Right atrium auricular region (tissue), 2 donors: Measurements from ENCODE around the gene GPR15LG. TPM values are rescaled to one million over a fixed set of nuclear protein-coding genes. Genes with fewer than 3 reads are reported as not detected.

Experiments
- DNase-seq: peaks from one replicate; pipeline ENCODE4 v3.0.0-alpha.2; 2019; ENCODE audit warnings: low spot score
- H3K27ac ChIP-seq, 2 donors: fragments of 200-600 bp; sonication (generic); 1 replicate in 1 of 2; 2 replicates in 1 of 2; pipeline ENCODE4 v1.5.1; 2016 to 2019
- H3K27me3 ChIP-seq, 2 donors: fragments of 200-600 bp; sonication (generic); one replicate each; pipeline versions ENCODE4 v1.5.1 to v1.6.0; 2017 to 2019
- H3K36me3 ChIP-seq: fragments of 200-600 bp; sonication (generic); one replicate; pipeline ENCODE4 v1.5.1; 2016
- H3K4me1 ChIP-seq, 2 donors: fragments of 200-600 bp; sonication (generic); one replicate each; pipeline versions ENCODE4 v1.5.1 to v1.6.0; 2017 to 2019
- H3K4me3 ChIP-seq, 2 donors: fragments of 200-600 bp; sonication (generic); 1 replicate in 1 of 2; 2 replicates in 1 of 2; pipeline ENCODE4 v1.5.1; 2017 to 2019; ENCODE audit warnings: mild to moderate bottlenecking in 1 of 2, moderate library complexity in 1 of 2
- H3K9me3 ChIP-seq, 2 donors: fragments of 200-600 bp; sonication (generic); one replicate each; pipeline ENCODE4 v1.5.1; 2019
- CTCF ChIP-seq, 2 donors: fragments of 200-600 bp; sonication (generic); IDR thresholded peaks; one replicate each; pipeline ENCODE4 v1.5.1; 2019; ENCODE audit warnings: antibody characterized with exemption in 2 of 2
- total RNA-seq, 2 donors: library from RNA; depleted of rRNA; stranded (reverse); fragments of >200 nt; gene quantifications; one replicate each; pipeline ENCODE4 v1.1.0, GENCODE V29; 2016

GPR15LG gene
- total RNA-seq, 2 donors from 2014 or later: not detected

GRCh38 chr10:84152769-84153168 lies 20.8 kb upstream of the GPR15LG start:
- no peaks in the 10 kb centered on the region for H3K27me3 ChIP-seq
- H3K36me3 ChIP-seq: peaks cover 80% of the 10 kb centered on the region
- no peak overlapping the region for H3K27ac ChIP-seq
- DNase-seq: no peak
- no peaks in the 10 kb centered on the region for H3K4me1 ChIP-seq
- H3K9me3 ChIP-seq: no peaks in the 10 kb centered on the region
- TF ChIP-seq CTCF (IDR thresholded peaks at IDR 0.05): no peak
- H3K4me3 ChIP-seq: no peak overlapping the region

- no peak for DNase-seq
- Histone ChIP-seq H3K36me3 (peaks cover 52% of the 10 kb centered on the region), H3K27ac (no peak overlapping the region), H3K27me3 (no peaks in the 10 kb centered on the region), H3K4me1 (no peaks in the 10 kb centered on the region), H3K4me3 (no peak overlapping the region), H3K9me3 (no peaks in the 10 kb centered on the region)
- TF ChIP-seq CTCF (IDR thresholded peaks at IDR 0.05): no peak
Measured at GRCh38 chr10:84155521-84155920, 18.1 kb upstream of the GPR15LG start.

GRCh38 chr10:84156009-84156408 lies 17.6 kb upstream of the GPR15LG start:
- Histone ChIP-seq H3K36me3 (peaks cover 48% of the 10 kb centered on the region), H3K27me3 (no peaks in the 10 kb centered on the region), H3K4me3 (no peak overlapping the region), H3K4me1 (no peaks in the 10 kb centered on the region), H3K27ac (no peak overlapping the region), H3K9me3 (no peaks in the 10 kb centered on the region)
- DNase-seq: no peak
- no peak for TF ChIP-seq CTCF (IDR thresholded peaks at IDR 0.05)

- Histone ChIP-seq H3K27ac (no peak overlapping the region), H3K27me3 (no peaks in the 10 kb centered on the region), H3K9me3 (no peaks in the 10 kb centered on the region), H3K4me3 (no peak overlapping the region), H3K36me3 (peaks cover 40% of the 10 kb centered on the region), H3K4me1 (no peaks in the 10 kb centered on the region)
- no peak for DNase-seq
- no peak for TF ChIP-seq CTCF (IDR thresholded peaks at IDR 0.05)
Measured at GRCh38 chr10:84156768-84157167, 16.8 kb upstream of the GPR15LG start.

- no peaks in the 10 kb centered on the region for H3K27me3 ChIP-seq
- no peak for DNase-seq
Measured at GRCh38 chr10:84158061-84158460, 15.5 kb upstream of the GPR15LG start.

More at GRCh38 chr10:84158061-84158460, 15.5 kb upstream of the GPR15LG start:
- Histone ChIP-seq H3K9me3 (no peaks in the 10 kb centered on the region), H3K4me3 (no peak overlapping the region), H3K36me3 (peaks cover 27% of the 10 kb centered on the region), H3K27ac (no peak overlapping the region), H3K4me1 (no peaks in the 10 kb centered on the region)
- TF ChIP-seq CTCF (IDR thresholded peaks at IDR 0.05): no peak
